Nephron progenitor cell (in vitro differentiated cells): ENCODE measurements around the gene ZMYND8.

ENCODE experiments used
- DNase-seq: peaks from one replicate; pipeline ENCODE4 v3.0.0; 2021
- H3K27ac Mint-ChIP-seq: 2 replicates; pipeline ENCODE4 v1.8.0; 2021; ENCODE audit warnings: mild to moderate bottlenecking, moderate library complexity, mixed read lengths
- H3K27me3 Mint-ChIP-seq: 2 replicates; pipeline ENCODE4 v1.8.0; 2021; ENCODE audit warnings: mild to moderate bottlenecking, low read depth, mixed read lengths; ENCODE audit not compliant: poor library complexity
- H3K36me3 Mint-ChIP-seq: 2 replicates; pipeline ENCODE4 v1.8.0; 2021; ENCODE audit warnings: low read depth, mixed read lengths
- H3K4me1 Mint-ChIP-seq: 2 replicates; pipeline ENCODE4 v1.8.0; 2021; ENCODE audit warnings: mixed read lengths
- H3K4me3 Mint-ChIP-seq: 2 replicates; pipeline ENCODE4 v1.8.0; 2021; ENCODE audit warnings: mild to moderate bottlenecking, moderate library complexity, mixed read lengths
- H3K9me3 Mint-ChIP-seq: 2 replicates; pipeline ENCODE4 v1.8.0; 2021; ENCODE audit warnings: mild to moderate bottlenecking, moderate library complexity, mixed read lengths
- CTCF ChIP-seq: fragments of 200-600 bp; sonication (generic); IDR thresholded peaks from 2 replicates; pipeline ENCODE4 v1.5.0; 2021; ENCODE audit warnings: antibody characterized with exemption

ZMYND8 gene

GRCh38 chr20:47320990-47321805, 35.3 kb downstream of the ZMYND8 start:
- Mint-ChIP-seq H3K4me3 (no peak overlapping the region), H3K27me3 (no peaks in the 10 kb centered on the region), H3K36me3 (peaks cover 11% of the 10 kb centered on the region), H3K27ac (peak overlapping the region; percentile 92), H3K4me1 (peaks cover 76% of the 10 kb centered on the region), H3K9me3 (no peaks in the 10 kb centered on the region)
- no peak for DNase-seq
- no peak for TF ChIP-seq CTCF

- TF ChIP-seq CTCF: no peak
- Mint-ChIP-seq H3K36me3 (peaks cover 4% of the 10 kb centered on the region), H3K9me3 (no peaks in the 10 kb centered on the region), H3K27ac (peak overlapping the region; percentile 99), H3K4me3 (peak overlapping the region; percentile 69), H3K27me3 (no peaks in the 10 kb centered on the region), H3K4me1 (peaks cover 85% of the 10 kb centered on the region)
- peak; percentile 10 for DNase-seq
Measured at GRCh38 chr20:47319517-47320252, 36.8 kb downstream of the ZMYND8 start.

DNA sequence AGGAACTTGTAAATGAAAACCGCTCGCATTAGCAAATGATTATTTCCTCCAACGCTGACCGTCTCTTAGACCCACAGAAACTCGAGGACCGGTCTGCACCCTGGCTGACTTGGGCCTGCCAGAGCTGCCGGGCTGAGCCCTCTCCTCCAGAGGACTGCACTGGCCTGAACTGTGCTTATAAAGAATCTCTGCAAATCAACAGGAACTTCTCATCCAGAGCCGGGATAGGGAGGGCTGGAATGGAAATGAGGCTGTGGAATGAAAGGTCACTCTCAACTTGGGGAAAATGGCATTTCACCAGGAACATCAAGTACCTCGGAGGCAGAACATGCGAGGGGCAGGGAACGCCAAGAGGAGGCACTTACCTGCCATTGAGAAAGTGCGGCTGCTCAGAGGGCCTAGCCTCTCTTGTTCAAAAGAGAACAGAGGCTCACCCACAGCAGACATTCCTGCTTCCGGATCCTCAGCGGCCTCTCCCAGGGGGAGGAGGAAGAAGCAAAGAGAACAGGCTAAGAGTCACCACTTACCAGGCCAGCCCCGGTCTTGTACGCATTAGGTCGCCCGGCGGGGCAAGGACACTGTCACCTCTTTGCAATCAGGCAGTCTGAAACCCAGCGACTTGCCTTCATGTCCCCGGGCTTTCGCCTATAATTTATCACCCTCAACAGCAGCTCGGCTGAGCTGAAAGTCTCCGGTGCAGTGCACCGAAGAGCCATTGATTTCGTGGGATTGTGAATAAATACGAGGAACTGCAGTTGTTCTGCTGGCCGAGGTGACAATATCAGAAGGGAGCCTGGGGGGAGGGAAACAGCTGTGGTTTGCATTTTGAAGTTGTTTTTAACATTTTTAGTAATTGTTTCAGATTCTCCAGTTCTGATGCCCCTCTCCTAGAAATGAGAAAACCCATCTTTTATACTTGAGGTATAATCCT, 37.6 kb downstream of the ZMYND8 start:
- DNase-seq: peak; percentile 68
- peak overlapping the region; percentile 99 for H3K27ac Mint-ChIP-seq
- peak overlapping the region; percentile 69 for H3K4me3 Mint-ChIP-seq

DNA sequence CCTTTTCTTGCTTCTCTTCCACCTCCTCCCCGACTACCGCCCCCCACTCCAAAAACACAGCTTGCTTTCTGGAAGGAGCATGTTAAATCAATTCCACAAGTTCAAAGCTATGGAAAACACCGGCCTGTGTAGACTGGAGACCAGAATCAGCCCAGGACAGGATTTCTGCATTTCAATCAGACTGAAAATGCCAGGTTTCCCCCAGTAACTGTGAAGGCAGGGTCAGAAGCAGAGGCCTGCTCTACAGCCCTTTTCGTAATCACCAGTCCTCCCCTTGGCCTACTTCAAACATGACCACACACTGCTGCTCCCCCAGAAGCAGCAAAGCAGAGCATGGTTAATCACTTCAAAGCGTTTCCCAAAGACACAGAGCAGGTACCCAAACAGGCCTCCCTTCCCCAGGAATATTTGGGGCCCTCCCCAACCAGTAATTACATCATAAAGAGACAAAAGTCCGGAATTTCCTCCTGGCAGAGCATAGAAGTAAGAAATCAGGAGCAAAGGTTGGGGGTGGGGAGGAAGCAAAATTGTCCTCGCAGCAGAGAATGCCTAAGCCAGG, 38.4 kb downstream of the ZMYND8 start:
- Mint-ChIP-seq H3K4me1 (peaks cover 80% of the 10 kb centered on the region), H3K9me3 (no peaks in the 10 kb centered on the region), H3K4me3 (peak overlapping the region; percentile 69), H3K27me3 (no peaks in the 10 kb centered on the region), H3K27ac (peak overlapping the region; percentile 99), H3K36me3 (no peaks in the 10 kb centered on the region)
- DNase-seq: peak; percentile 6
- no peak for TF ChIP-seq CTCF

More for the DNA sequence above, 37.6 kb downstream of the ZMYND8 start:
- H3K27me3 Mint-ChIP-seq: no peaks in the 10 kb centered on the region
- TF ChIP-seq CTCF: no peak
- H3K36me3 Mint-ChIP-seq: no peaks in the 10 kb centered on the region
- peaks cover 86% of the 10 kb centered on the region for H3K4me1 Mint-ChIP-seq
- H3K9me3 Mint-ChIP-seq: no peaks in the 10 kb centered on the region

- peaks cover under 1% of the 10 kb centered on the region for H3K27me3 Mint-ChIP-seq
- peak overlapping the region; percentile 99 for H3K27ac Mint-ChIP-seq
- H3K36me3 Mint-ChIP-seq: peaks cover 5% of the 10 kb centered on the region
- H3K4me1 Mint-ChIP-seq: peaks cover 81% of the 10 kb centered on the region
- no peak for TF ChIP-seq CTCF
- peak; percentile 13 for DNase-seq
- H3K4me3 Mint-ChIP-seq: peak overlapping the region; percentile 69
- no peaks in the 10 kb centered on the region for H3K9me3 Mint-ChIP-seq
Measured at GRCh38 chr20:47317127-47317895, 39.2 kb downstream of the ZMYND8 start.
